GM19463 (cell line): ENCODE results near the gene UBR3.
"Not testable (repeated sequence)": the region's sequence is repeated elsewhere in the genome, so short reads cannot be mapped to it uniquely, and the experiment has no call there.

Experiments
- ATAC-seq: cut with Tn5 transposase; IDR thresholded peaks from one replicate; pipeline ENCODE4 v1.9.1; 2021; ENCODE audit warnings: mild to moderate bottlenecking, moderate library complexity; ENCODE audit not compliant: unreplicated experiment

UBR3 gene

GRCh38 chr2:169865492-169865891, 38.2 kb downstream of the UBR3 start:
- no peak for ATAC-seq

- ATAC-seq, result not testable (repeated sequence)
Observed at GRCh38 chr2:169866230-169866629, 39.0 kb downstream of the UBR3 start.

- no peak for ATAC-seq
Observed at GRCh38 chr2:169867579-169867978, 40.3 kb downstream of the UBR3 start.

- ATAC-seq, result no peak
Observed at GRCh38 chr2:169868951-169869350, 41.7 kb downstream of the UBR3 start.

- not testable (repeated sequence) for ATAC-seq
Observed at GRCh38 chr2:169871369-169871768, 44.1 kb downstream of the UBR3 start.

- ATAC-seq, result no peak
Observed at GRCh38 chr2:169871994-169872393, 44.7 kb downstream of the UBR3 start.

GRCh38 chr2:169877398-169877797, 50.1 kb downstream of the UBR3 start:
- no peak for ATAC-seq

GRCh38 chr2:169887120-169887519, 59.9 kb downstream of the UBR3 start:
- no peak for ATAC-seq

GRCh38 chr2:169891593-169892298, 64.5 kb downstream of the UBR3 start:
- ATAC-seq, result no peak

GRCh38 chr2:169892951-169893350, 65.7 kb downstream of the UBR3 start:
- ATAC-seq, result no peak

GRCh38 chr2:169895294-169895985, 68.2 kb downstream of the UBR3 start:
- ATAC-seq, result no peak

- no peak for ATAC-seq
Observed at GRCh38 chr2:169897834-169898233, 70.6 kb downstream of the UBR3 start.

GRCh38 chr2:169900103-169900502, 72.8 kb downstream of the UBR3 start:
- not testable (repeated sequence) for ATAC-seq

- no peak for ATAC-seq
Observed at GRCh38 chr2:169900686-169901085, 73.4 kb downstream of the UBR3 start.

GRCh38 chr2:169906731-169907130, 79.5 kb downstream of the UBR3 start:
- no peak for ATAC-seq

GRCh38 chr2:169909376-169909775, 82.1 kb downstream of the UBR3 start:
- ATAC-seq, result no peak

- ATAC-seq, result no peak
Observed at GRCh38 chr2:169910109-169910799, 83.0 kb downstream of the UBR3 start.

- no peak for ATAC-seq
Observed at GRCh38 chr2:169911119-169911518, 83.9 kb downstream of the UBR3 start.

GRCh38 chr2:169916623-169917022, 89.4 kb downstream of the UBR3 start:
- no peak for ATAC-seq

GRCh38 chr2:169923977-169924376, 96.7 kb downstream of the UBR3 start:
- ATAC-seq, result no peak

- no peak for ATAC-seq
Observed at GRCh38 chr2:169925968-169926367, 98.7 kb downstream of the UBR3 start.

GRCh38 chr2:169928463-169928864, 101.2 kb downstream of the UBR3 start:
- ATAC-seq, result no peak
